ENCODE data around the gene ZNF345.

The ZNF345 gene

DNA sequence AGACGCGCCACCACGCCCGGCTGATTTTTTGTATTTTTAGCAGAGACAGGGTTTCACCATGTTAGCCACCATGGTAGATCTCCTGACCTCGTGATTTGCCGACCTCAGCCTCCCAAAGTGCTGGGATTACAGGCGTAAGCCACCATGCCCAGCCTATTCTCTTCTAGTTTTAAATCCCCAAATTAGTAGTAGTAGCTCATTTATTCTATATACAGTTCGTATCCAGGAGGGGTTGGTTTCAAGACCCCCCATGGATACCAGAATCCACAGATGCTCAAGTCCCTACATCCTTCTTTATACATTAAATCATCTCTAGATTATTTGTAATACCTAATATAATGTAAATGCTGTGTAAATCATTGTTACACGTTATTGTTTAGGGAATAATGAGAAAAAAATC, 67.4 kb downstream of the ZNF345 start:
- no peak for DNase-seq (ENCODE audit: low spot score)
